ENCODE measurements around the gene ZDHHC14.

DNA sequence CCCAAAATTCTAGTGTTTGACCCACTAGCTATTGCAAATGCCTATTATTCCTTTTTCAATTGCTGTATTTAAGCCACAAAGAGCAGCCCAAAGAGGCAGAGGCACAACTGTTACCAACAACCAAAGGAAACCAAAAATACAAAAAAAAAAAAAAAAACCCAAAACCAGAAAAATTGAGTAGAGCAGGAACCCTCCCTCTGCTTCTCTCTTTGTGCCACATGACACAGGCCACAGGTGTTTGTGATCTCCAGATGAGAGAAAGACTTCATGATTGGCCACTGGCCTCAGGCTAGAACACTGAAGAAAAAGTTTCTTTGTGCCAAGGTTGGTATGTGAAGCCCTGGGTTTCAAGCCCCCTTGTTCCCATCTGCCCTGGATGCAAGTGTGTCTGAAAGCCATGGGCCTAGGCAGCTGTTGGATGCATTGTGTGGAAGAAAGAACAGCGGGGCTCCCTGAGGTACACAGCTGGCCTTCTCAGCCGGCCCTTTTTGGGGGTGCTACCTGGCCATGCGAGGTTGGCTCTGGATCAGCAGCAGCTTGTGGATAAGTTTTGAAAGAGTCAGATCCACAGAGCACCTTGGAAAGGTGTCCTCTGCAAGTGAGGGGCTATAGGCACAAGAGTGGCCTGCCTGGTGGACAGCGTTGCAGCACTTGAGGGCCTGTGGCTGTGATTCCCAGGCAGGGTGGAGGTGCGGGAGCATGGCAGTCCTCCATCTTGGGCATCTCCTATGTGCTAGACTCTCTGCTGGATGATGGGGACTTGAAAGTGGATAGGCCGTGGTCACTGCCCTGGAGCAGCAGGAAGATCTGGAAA lies 204.5 kb downstream of the ZDHHC14 start:
- TF ChIP-seq, protein P1, sequence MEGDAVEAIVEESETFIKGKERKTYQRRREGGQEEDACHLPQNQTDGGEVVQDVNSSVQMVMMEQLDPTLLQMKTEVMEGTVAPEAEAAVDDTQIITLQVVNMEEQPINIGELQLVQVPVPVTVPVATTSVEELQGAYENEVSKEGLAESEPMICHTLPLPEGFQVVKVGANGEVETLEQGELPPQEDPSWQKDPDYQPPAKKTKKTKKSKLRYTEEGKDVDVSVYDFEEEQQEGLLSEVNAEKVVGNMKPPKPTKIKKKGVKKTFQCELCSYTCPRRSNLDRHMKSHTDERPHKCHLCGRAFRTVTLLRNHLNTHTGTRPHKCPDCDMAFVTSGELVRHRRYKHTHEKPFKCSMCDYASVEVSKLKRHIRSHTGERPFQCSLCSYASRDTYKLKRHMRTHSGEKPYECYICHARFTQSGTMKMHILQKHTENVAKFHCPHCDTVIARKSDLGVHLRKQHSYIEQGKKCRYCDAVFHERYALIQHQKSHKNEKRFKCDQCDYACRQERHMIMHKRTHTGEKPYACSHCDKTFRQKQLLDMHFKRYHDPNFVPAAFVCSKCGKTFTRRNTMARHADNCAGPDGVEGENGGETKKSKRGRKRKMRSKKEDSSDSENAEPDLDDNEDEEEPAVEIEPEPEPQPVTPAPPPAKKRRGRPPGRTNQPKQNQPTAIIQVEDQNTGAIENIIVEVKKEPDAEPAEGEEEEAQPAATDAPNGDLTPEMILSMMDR (conservative IDR thresholded peaks at IDR 0.05; ENCODE audit: low read depth, low read length) = no peak
- TF ChIP-seq EZH2phosphoT487 (IDR thresholded peaks at IDR 0.05; ENCODE audit: borderline replicate concordance, low read length) = no peak

Measured in PC-3 (cell line).